Measurements from ENCODE around the gene MTRF1. TPM values are rescaled to one million over a fixed set of nuclear protein-coding genes. Genes with fewer than 3 reads are reported as not detected.

Gene MTRF1
- total and polyA plus RNA-seq, 9 of the 15 experiments (the other 6 are each of a cell fraction or from before 2014, with no cell fraction given) = 12.5 to 33.7 (median 20.1) TPM

DNA sequence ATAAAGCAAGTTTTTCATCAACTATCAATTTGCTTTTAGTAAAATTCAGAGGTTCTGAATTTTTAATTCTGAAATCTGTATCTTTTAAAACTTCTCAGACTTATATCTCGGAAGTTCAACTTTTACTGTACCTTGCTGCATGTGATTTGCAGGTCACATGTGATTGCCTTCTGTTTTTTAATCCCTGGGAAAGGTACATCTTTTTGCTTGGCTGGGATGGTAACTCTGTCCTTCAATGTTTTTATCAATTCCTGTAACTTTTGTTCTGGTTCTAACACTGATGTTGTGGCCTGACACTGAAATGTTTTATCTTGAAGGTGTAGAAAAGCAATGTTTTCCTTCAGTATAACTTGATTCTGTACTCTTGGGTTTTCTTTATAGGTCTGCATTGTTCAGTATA, 31.5 kb upstream of the MTRF1 start:
- H3K9me3 ChIP-seq (replicated peaks; ENCODE audit: control insufficient read depth, insufficient read depth, low read depth, low read length) = no peaks in the 10 kb centered on the region
- DNase-seq (ENCODE audit: extremely low read depth in 1 of 4, low spot score in 3 of 4) (no peak), FAIRE-seq (no peak), ATAC-seq (no peak)
- H3K4me1 ChIP-seq (replicated peaks in 1 of 2; ENCODE audit: control insufficient read depth in 2 of 2, insufficient read depth in 2 of 2, low read length in 2 of 2) = no peaks in the 10 kb centered on the region
- no TSS peak for BruUV-seq (replicated peaks)
- in situ Hi-C loops (cut with MboI) = no loop called here
- POLR2A ChIA-PET = no interaction called here
- 58% methylated on average over 1 of the region's 1 CpG for WGBS (ENCODE audit: insufficient coverage, low coverage, missing lambda C conversion rate)
- H3K9me1 ChIP-seq (ENCODE audit: control insufficient read depth, insufficient read depth, low read length) = no peaks in the 10 kb centered on the region
- no peaks in the 10 kb centered on the region for H3K79me2 ChIP-seq (ENCODE audit: control insufficient read depth, insufficient read depth, low read length)
- H3K36me3 ChIP-seq (ENCODE audit: control insufficient read depth, insufficient read depth, low read length) = no peaks in the 10 kb centered on the region
- no peak overlapping the region for H2AFZ ChIP-seq (ENCODE audit: low read depth, low read length)
- CTCF ChIA-PET (ENCODE audit: low intra/inter-chr PET ratio) = no interaction called here
- intact Hi-C loops (cut with micrococcal nuclease) = no loop called here
- H3K27me3 ChIP-seq (ENCODE audit: control insufficient read depth in 2 of 2, insufficient read depth in 2 of 2, low read length in 2 of 2) = no peaks in the 10 kb centered on the region
- no peaks in the 10 kb centered on the region for H4K20me1 ChIP-seq (replicated peaks; ENCODE audit: control insufficient read depth, insufficient read depth, low read length)
- no peak overlapping the region for H3K9ac ChIP-seq (ENCODE audit: insufficient read depth in 1 of 2, low read depth in 2 of 2, low read length in 2 of 2)
- TF ChIP-seq, protein P1, sequence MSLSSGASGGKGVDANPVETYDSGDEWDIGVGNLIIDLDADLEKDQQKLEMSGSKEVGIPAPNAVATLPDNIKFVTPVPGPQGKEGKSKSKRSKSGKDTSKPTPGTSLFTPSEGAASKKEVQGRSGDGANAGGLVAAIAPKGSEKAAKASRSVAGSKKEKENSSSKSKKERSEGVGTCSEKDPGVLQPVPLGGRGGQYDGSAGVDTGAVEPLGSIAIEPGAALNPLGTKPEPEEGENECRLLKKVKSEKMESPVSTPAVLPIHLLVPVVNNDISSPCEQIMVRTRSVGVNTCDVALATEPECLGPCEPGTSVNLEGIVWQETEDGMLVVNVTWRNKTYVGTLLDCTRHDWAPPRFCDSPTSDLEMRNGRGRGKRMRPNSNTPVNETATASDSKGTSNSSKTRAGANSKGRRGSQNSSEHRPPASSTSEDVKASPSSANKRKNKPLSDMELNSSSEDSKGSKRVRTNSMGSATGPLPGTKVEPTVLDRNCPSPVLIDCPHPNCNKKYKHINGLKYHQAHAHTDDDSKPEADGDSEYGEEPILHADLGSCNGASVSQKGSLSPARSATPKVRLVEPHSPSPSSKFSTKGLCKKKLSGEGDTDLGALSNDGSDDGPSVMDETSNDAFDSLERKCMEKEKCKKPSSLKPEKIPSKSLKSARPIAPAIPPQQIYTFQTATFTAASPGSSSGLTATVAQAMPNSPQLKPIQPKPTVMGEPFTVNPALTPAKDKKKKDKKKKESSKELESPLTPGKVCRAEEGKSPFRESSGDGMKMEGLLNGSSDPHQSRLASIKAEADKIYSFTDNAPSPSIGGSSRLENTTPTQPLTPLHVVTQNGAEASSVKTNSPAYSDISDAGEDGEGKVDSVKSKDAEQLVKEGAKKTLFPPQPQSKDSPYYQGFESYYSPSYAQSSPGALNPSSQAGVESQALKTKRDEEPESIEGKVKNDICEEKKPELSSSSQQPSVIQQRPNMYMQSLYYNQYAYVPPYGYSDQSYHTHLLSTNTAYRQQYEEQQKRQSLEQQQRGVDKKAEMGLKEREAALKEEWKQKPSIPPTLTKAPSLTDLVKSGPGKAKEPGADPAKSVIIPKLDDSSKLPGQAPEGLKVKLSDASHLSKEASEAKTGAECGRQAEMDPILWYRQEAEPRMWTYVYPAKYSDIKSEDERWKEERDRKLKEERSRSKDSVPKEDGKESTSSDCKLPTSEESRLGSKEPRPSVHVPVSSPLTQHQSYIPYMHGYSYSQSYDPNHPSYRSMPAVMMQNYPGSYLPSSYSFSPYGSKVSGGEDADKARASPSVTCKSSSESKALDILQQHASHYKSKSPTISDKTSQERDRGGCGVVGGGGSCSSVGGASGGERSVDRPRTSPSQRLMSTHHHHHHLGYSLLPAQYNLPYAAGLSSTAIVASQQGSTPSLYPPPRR (CRISPR knock-in tag; IDR thresholded peaks at IDR 0.05; ENCODE audit: borderline replicate concordance) = no peak
- TF ChIP-seq, protein P2, sequence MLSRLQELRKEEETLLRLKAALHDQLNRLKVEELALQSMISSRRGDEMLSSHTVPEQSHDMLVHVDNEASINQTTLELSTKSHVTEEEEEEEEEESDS (CRISPR knock-in tag; IDR thresholded peaks at IDR 0.05) = no peak
- TF ChIP-seq MBD1 (CRISPR knock-in tag; IDR thresholded peaks at IDR 0.05) (no peak), HDAC1 (IDR thresholded peaks at IDR 0.05) (no peak), CEBPG (CRISPR knock-in tag; IDR thresholded peaks at IDR 0.05) (no peak), CEBPG (tag; conservative IDR thresholded peaks at IDR 0.05 in 1 of 2, IDR thresholded peaks at IDR 0.05 in 1 of 2) (no peak), POLR2AphosphoS2 (IDR thresholded peaks at IDR 0.05; ENCODE audit: low read length) (no peak), MAZ (CRISPR knock-in tag; conservative IDR thresholded peaks at IDR 0.05 in 1 of 2, IDR thresholded peaks at IDR 0.05 in 1 of 2) (no peak), SMARCA4 (IDR thresholded peaks at IDR 0.05) (no peak)
- TF ChIP-seq, protein P3, sequence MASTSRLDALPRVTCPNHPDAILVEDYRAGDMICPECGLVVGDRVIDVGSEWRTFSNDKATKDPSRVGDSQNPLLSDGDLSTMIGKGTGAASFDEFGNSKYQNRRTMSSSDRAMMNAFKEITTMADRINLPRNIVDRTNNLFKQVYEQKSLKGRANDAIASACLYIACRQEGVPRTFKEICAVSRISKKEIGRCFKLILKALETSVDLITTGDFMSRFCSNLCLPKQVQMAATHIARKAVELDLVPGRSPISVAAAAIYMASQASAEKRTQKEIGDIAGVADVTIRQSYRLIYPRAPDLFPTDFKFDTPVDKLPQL (IDR thresholded peaks at IDR 0.05; ENCODE audit: extremely low read depth, insufficient read length) = no peak
- H3K4me3 ChIP-seq = no peak overlapping the region
- no peak overlapping the region for H3K4me2 ChIP-seq (ENCODE audit: insufficient read depth, low read length)
- H3K27ac ChIP-seq (ENCODE audit: extremely low read depth, low read depth, low read length) = no peak overlapping the region
